Esophagus mucosa (tissue), 1 donor: ENCODE results near the gene GPBAR1. TPM values are rescaled to one million over a fixed set of nuclear protein-coding genes. Genes with fewer than 3 reads are reported as not detected.

ENCODE experiments used
- ATAC-seq: fragments of 200-7000 bp; cut with Tn5 transposase; one replicate; pipeline ENCODE4 v1.9.1; 2020
- total RNA-seq: library from RNA; stranded (reverse); gene quantifications from one replicate; pipeline ENCODE4 v1.2.4, GENCODE V29; 2023
- donor health status: DM: yes; HTN: yes; CAD: no.

The GPBAR1 gene, protein sequence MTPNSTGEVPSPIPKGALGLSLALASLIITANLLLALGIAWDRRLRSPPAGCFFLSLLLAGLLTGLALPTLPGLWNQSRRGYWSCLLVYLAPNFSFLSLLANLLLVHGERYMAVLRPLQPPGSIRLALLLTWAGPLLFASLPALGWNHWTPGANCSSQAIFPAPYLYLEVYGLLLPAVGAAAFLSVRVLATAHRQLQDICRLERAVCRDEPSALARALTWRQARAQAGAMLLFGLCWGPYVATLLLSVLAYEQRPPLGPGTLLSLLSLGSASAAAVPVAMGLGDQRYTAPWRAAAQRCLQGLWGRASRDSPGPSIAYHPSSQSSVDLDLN
- total RNA-seq, result not detected

DNA sequence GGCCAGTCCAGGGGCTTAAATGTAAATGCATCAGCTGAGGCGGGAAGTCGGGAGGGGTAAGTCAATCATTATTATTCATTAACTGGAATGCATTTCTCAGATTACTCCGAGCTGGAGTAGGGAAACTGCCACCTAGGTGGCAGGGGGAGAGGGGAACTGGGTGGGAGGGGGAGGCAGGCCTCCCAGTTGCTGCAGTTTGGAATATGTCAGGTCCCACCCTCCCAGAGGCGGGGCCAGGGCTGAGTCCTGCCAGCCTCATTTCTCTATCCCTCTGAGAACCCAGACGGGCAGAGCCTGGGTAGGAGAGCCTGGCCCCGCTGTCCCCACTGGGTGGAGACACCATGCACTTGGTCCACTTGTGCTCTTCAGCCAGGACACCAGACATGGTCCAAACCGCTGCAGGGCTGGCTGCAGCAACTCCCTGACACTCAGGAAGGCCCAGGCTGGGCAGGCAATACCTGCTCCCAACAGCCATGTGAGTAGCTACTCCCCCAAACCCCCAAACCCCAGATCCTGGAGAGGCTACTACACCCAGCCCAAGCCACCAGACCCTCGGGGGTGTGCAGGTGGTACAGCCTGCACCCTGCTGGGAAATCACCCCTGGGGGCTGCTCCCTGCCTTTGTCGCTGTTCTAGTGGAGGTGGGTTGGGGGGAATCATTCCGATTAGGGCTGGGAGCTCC is at the start of gene GPBAR1:
GPBAR1 (plus strand) TSS at position 274 of the 681 bp plus-strand sequence. CDS start 1,710 bp downstream, outside the sequence.
- ATAC-seq, result no peak

DNA sequence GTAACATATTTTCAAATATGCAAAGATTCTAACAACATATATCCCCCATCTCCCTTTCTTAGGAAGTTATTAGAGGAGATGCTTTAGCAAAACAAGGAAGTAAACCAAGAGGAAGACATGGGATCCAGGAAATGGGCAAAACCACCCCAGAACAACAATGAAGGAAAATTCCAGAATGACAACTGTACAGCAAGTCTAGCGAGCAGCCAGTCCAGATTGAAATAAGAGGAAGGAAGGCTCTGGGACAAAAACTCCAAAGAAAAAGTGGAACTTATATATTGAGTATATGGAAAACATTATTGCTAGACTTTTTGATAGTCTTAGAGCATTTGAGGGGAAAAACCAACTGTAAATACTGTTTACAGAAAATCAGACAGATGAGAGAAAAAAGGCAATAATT is 46.7 kb upstream of the GPBAR1 start:
- no peak for ATAC-seq

DNA sequence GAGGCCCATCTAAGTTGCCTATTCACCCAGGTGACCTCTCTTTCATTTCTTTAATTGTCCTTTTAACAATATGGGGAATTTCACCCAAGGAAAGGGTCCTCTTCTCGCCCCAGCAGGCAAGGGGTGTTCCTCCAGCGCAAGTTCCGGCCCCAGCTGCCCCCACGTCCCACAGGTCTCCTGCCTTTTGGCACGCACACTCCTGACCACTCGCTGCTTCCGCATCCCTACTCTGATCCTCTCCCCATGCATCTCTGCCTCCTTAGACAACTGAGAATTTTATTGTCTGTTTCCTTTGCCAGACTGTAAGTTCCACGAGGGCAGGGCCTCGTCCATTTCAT is 44.5 kb upstream of the GPBAR1 start:
- ATAC-seq, result no peak

DNA sequence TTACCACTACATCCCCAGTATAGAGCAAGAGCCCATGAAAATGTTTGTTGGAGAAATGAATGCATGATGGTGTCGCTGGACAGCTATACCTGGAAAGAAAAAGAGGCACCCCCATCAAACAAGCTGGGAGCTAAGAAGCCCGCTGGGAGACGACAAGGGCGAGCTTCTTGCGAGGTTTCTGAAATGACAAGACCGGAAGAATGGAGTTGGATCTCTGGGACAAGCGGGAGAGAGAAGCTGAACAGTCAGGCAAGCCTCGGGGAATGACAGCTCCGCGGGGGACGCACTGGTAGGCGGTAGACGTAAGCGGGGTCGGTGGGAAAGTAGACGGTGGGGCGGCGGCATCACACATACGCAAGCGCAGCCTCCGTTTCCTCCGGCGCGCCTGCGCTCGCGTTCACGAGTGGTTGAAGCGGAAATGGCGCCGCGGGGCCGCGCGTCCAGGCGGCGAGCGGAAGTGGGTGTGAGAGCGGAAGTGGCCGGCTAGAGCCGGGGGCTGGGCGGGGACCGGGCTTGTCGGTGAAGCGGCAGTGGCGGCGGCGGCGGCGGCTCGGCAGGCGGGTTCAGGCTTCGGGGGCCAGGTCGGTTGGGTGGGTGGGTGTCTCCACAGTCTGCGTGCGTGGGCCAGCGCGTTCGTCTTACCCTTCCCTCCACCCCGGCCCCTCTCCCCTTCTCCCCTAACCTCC is 44.0 kb upstream of the GPBAR1 start, which contains the start of gene ARPC2:
ARPC2 (plus strand) TSS at position 516 of the 686 bp plus-strand sequence. CDS start 282 bp downstream, outside the sequence.
- ATAC-seq, result peak; percentile 87

DNA sequence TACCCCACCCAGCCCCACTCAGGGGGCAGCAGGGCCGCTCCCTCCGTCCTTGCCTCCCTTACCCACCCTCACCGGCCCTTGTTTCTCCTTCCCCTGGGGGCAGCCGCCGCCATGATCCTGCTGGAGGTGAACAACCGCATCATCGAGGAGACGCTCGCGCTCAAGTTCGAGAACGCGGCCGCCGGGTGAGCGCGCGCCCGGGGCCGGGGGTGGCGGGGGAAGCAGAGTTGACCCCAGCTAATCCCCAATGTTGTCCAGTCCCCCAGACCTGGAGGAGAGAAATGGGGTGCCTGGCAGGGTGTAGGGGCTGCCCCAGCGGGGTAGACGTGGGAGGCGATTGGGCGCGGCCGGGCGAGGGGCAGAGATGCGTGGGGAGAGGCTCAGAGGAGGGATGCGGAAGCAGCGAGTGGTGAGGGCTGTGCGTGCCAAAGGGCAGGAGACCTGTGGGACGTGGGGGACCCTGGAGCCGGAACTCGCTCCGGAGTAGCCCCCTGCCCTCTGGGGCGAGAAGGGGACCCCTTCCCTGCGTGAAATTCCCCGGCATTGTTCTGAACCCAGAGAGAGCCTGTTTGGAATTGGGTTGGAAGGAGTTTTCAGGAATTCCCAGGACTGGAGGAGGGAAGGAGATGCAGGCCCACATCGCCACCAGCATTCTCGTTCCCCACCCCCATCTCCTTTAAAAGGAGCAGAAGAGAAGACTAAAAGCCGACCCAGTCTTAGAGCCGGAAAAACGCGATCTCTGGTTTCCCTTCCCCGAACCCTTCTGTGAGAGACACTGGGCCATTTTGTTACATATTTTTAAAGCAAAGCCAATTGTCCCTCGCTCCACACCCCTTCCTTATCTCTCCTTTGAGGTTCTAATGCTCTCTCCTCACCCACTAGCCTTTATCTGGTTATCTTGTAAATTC is 43.2 kb upstream of the GPBAR1 start:
- ATAC-seq, result peak; percentile 76

DNA sequence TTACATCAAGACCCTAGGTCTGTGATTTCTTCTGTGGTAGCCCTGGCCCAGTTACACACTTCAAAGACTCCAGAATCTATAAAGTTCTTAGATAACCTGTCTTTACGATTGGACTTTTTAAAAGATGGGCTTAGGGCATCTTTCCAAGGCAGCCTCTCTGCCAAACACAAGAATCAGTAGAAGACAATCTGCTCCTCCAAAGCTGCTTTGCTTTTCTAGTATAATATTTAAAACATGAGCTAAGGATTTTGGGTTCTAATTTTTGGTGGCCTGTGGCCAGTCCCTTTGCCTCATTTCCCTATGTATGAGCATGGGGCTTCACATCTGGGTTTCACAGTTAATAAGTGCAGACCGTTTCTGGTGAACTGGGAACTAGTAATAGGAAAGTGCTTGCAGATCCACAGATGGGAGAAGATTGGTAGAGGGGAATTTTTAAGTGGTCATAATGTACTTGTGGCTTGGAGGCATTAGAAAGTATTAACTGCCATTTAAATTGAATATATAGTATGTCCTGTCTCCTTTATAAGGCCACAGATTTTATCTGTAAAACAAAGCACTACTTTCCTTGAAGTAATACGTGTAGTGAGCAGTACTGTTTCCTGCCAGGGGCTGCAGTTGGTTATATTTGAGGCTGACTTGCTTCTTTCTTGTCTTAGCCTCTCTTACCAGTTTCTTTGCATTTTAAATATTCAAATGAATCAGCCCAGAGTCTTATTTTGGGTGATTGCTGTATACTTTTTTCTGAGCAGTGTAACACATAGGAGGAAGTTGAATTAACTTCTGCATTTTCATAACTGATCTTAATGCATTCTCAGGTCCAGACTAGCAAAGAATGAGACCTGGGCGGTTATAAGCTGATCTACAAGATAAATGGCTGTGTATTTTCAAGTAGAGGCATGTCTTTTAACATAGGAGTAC is 42.3 kb upstream of the GPBAR1 start:
- peak; percentile 73 for ATAC-seq

DNA sequence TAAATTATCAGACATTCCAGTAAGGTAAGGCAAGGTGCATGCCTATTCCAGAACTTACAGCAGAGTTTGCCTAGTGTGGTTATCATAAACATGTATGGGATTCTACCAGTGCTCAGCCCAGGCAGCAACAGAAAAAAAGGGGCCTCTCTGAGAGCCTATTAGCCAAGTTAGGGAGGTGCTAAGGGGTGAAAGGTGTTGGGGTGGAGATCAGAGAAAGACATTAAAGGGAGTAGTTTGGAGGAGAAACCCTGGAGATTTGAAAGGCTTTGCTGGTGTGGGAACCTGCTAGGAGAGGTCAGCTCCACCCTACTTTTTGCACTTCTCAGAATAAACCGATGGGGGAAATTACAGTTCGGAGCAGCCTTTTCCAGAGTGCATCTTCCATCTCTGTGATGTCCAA is 40.9 kb upstream of the GPBAR1 start:
- ATAC-seq, result no peak

DNA sequence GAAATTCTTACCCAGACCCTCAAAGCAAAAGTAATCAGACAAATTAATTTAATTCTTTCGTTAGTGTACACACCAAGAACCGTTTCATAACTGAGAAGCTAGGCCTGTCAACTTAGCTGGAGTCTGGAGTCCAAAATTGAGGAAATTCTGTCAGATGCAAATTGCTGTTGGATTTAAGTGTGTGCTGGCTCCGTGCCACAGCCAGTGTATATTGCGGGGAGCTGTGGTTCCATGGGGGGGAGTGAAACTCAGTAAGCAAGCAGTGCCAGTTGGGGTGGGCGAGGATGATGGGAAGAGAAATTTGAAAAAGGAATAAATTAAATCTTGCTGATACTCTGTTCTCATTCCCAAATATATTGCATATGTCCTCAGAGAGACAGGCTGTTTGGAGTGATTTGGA is 39.8 kb upstream of the GPBAR1 start:
- ATAC-seq, result no peak

DNA sequence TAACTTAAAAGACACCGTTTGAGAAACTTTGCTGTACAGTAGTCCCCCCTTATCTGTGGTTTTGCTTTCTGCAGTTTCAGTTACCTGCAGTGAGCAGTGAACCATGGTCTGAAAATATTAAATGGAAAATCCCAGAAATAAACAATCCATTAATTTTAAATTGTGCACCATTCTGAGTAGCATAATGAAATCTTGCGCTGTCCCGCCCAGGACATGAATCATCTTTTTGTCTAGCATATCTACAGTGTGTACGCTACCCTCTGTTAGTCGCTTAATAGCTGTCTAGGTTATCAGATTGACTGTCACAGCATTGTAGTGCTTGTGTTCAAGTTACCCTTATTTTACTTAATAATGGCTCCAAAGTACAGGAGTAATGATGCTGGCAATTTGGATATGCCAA is 37.8 kb upstream of the GPBAR1 start:
- peak; percentile 45 for ATAC-seq

DNA sequence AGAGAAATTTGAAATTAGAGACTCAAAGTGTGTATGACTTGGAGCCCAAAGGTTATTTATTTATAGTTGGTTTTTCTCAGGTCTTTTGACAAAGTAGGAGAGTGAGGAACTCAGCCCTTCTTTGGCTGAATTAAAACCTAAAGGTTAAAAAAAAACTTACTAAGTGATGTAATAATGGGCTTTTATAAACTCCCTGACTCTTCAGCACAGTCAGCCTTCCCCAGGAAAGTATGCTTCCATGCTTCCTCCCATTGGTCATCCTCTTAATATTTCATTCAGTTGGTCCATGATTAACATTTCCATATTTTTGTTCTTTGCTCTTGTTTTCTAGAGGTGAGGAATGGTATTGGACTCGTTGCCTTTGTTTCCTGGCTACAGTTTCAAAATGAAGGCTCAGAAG is 36.6 kb upstream of the GPBAR1 start:
- ATAC-seq, result no peak

DNA sequence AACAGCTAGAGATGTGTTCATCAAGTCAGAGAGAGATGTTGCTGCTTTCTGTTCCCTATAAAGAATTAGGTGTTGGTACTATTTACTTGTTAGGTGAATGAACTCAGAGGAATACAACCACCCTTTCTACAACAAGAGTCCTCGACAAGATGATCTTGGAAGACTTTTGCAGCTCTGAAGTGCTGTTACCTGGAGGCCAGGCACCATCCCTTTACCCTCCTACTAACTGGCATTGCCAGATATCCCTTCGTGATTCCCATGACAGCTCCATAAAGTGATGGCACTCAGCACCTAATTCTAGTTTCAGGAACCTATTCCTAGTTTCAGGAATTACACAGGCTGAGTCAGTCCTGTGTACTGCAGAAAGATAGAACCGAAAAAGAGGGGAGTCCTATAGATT is 33.9 kb upstream of the GPBAR1 start:
- ATAC-seq, result no peak

DNA sequence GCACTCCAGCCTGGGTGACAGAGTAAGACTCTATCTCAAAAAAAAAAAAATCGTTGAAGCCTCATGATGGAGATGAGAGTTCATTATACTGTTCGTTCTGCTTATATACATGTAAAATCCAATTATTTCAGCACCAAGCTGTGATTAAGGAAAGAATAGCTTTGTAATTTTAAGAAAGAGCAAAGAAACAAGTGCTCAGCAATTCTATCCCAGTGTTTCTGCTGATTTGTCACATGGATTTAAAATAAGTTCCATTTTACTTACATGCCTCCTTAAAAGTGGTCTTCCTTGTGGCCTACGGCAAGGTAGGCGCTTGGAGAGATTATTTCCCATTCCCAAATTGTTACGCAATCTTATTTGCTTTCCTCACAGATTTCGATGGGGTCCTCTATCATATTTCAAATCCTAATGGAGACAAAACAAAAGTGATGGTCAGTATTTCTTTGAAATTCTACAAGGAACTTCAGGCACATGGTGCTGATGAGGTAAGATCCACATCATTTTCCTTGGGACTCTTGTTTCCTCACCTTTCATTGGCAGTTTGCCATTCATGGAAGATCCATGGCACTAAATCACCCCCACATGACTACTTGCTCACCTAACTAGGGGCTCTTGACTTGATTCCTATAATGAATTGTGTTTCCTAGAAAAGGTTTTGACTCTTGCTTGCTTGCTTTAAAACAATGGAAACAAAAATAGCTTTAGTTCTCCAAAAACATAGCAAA is 32.3 kb upstream of the GPBAR1 start:
- ATAC-seq, result no peak

DNA sequence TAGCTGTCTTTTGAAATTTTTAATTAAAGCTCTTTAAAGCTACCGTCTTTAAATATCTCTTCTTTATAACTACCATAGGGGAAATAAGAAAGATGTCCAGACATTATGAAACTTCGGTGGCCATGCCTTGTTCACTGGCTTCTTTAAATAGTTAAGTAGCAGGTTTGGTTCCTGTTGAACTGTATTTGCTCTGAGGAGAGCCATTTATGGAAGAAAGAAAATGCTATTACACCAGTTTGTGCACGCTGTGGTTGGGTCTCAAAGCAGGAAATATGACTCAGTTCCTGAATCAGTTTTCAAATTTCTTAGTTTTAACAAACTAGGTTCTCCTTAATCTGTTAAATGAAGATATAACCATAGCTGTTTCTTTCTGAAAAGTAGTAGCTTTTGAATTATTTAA is 31.6 kb upstream of the GPBAR1 start:
- ATAC-seq, result peak; percentile 87

DNA sequence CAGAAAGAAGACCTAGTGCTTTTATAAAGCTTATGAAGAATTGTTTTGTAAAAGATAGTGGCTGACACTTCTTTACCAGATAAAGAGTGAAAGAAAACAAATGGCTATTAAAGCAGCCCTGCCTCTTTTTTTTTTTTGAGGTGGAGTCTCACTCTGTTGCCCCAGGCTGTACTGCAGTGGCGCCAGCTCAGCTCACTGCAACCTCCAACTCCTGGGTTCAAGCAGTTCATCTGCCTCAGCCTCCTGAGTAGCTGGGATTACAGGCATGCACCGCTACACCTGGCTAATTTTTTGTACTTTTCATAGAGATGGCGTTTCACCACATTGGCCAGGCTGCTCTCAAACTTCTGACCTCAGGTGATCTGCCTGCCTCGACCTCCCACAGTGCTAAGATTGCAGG is 31.0 kb upstream of the GPBAR1 start:
- peak; percentile 74 for ATAC-seq

DNA sequence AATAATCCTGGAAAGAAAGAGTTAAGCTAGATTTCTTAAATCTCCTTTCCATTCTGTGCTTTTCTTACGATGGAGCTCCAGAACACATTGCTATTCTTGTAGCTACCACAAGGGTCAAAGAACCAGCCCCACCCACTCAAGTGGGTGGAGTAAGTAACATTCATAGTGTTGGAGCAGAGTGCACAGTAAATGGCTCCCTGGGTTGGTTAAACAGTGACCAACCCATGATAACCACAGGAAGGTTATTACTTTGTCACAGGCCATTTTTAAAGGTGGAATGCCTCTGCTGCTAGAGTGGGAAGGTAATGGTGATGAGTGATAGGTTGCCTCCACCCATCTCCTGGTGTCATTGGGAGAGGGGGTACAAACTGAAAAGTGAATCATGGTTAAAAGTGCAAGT is 29.9 kb upstream of the GPBAR1 start:
- ATAC-seq, result peak; percentile 70

DNA sequence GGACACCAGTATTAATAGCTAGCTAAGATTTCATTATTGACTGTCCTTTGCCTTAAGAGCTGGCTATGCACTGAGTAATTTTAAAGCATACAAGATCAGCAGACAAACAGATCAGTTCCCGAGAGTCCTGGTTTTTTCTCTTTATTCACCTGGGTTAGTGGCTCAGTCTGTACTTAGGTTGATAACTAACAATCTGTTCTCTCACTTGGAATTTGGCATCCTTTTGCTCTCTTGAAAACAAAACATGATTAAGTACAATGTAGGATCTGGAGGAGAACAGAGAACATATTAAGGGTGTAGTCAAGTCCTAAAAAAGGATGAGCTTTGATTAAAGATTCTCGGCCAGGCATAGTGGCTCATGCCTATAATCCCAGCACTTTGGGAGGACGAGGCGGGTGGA is 27.3 kb upstream of the GPBAR1 start:
- ATAC-seq, result no peak

DNA sequence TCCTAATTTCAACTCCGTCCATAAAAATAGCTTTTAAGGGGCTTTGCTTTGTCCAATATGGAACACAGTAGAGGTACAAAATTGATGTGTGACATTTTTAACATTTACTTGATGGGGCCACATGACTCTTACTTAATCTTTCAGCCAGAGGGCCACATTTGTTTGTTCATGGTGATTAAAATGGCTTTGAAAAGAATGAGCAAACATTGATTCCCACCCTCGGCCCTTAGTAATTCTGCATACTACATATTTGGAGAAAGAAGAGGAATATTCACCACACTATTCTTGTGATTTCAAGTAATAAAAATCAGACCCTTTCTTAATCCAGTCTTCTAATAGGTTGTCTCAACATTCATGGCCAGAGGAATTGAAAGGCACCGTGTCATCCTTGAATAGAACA is 26.3 kb upstream of the GPBAR1 start:
- no peak for ATAC-seq

DNA sequence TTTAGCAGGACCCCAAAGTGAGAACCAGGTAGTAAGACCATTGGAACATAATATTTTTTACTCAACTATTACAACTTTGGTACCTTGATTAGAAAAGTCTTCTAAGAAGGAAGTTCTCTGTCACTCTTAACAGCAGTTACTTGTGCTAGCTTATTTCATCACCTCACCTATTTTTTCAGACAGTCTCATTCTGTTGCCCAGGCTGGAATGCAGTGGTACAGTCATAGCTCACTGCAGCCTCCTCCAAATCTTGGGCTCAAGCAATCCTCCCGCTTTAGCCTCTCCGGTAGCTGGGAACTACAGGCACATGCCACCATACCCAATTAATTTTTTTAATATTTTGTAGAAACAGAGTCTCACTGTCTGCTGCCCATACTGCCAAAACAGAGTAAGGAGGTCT is 25.8 kb upstream of the GPBAR1 start:
- ATAC-seq, result no peak

DNA sequence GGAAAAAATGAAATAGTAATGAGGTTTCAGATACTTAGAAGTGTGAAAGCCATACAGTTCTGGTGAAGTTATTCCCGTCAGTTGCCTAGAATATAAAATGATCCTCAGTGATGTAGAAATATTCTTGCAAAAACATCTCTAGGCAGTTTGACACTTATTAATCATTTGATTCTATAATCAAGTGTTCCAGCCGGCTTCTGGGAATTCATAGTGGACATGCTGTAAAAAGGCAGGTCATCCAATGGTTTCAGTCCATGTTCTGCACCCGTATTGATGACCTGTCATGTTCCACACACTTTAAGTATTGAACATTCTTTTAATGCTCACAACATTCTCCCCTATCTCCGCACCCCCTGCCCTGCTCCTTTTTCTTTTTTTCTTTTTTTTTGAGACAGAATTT is 24.0 kb upstream of the GPBAR1 start:
- ATAC-seq, result no peak

DNA sequence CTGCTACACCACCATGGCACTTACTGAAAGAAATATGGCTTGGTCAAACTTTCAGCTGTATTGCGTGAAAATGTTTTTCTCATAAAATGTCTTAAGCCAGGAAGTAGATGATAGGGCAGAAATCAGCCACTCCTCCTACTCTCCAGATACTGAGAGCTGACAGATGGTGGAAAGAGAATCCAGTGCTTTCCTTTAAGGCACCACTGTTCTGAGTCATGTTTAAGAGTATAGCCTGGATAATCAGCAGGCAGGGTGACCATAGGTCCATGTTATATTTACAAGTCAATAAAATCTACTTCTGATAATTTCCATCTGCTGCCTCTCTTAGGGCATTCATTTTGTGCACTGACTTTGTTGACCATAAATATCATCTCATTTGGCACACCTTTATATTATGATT is 21.9 kb upstream of the GPBAR1 start:
- no peak for ATAC-seq

DNA sequence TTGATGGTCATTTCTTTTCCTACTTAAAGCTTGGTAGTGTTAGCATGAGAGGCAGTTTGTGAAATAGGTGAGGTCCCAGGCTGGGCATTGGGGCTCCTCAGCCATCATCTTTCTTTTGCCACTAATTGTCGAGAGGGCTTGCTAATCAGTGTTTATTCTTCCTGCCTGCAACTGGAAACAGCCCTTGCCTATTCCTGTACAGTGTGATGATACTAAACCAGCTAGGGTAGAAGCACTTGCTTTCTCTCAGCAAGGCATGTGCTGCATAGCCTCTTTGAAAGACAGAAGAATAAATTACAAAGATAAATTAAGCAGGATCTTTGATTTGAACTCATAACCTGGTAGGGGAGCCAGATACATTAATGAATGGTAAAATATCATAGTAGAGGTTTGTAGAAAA is 16.6 kb upstream of the GPBAR1 start:
- no peak for ATAC-seq
